A673 (cell line): ENCODE results near the gene NBAS.

Source experiments
- CTCF ChIP-seq: fragments of 300-800, 200-600 bp; sonication (generic); conservative IDR thresholded peaks from 2 replicates; pipeline ENCODE4 v1.5.1; 2017; ENCODE audit warnings: low read depth, mild to moderate bottlenecking, antibody characterized with exemption, low read length, moderate library complexity, mixed read lengths
- EZH2 ChIP-seq: fragments of 200-600 bp; sonication (generic); IDR thresholded peaks from 2 replicates; pipeline ENCODE4 v1.6.1; 2017; ENCODE audit warnings: borderline replicate concordance, low read depth, mild to moderate bottlenecking, mixed read lengths, antibody characterized with exemption, low read length; ENCODE audit not compliant: poor library complexity, severe bottlenecking

- no peak for TF ChIP-seq CTCF
- TF ChIP-seq EZH2, result no peak
Measured at GRCh38 chr2:15158532-15158931, 402.6 kb downstream of the NBAS start.
